Gastroesophageal sphincter (tissue), 4 donors: ENCODE measurements around the gene VSTM2B. TPM values are rescaled to one million over a fixed set of nuclear protein-coding genes. Genes with fewer than 3 reads are reported as not detected.
"Not testable (repeated sequence)": the region's sequence is repeated elsewhere in the genome, so short reads cannot be mapped to it uniquely, and the experiment has no call there.

ENCODE experiments used
- ATAC-seq: fragments of 150-250 bp; one replicate; pipeline ENCODE4 v1.9.1; 2016; ENCODE audit warnings: mild to moderate bottlenecking, moderate library complexity
- H3K27ac ChIP-seq, 4 donors: fragments of 200-600 bp; sonication (generic) in 3 of 4; 1 replicate in 3 of 4; 2 replicates in 1 of 4; pipeline ENCODE4 v1.5.1; 2016 to 2019
- H3K27me3 ChIP-seq: fragments of 200-600 bp; sonication (generic); one replicate; pipeline ENCODE4 v1.5.1; 2019
- H3K36me3 ChIP-seq, 2 donors: fragments of 200-600 bp; sonication (generic); one replicate each; pipeline ENCODE4 v1.5.1; 2019; ENCODE audit warnings: control low read depth in 1 of 2
- H3K4me1 ChIP-seq, 3 donors: fragments of 200-600 bp; sonication (generic); 1 replicate in 2 of 3; 2 replicates in 1 of 3; pipeline ENCODE4 v1.5.1; 2016 to 2019; ENCODE audit warnings: control low read depth in 2 of 3
- H3K4me3 ChIP-seq, 2 donors: fragments of 200-600 bp; sonication (generic); one replicate each; pipeline ENCODE4 v1.5.1; 2019; ENCODE audit warnings: mild to moderate bottlenecking in 1 of 2, moderate library complexity in 1 of 2
- H3K9me3 ChIP-seq, 3 donors: fragments of 200-600 bp; sonication (generic); one replicate each; pipeline ENCODE4 v1.5.1; 2017 to 2019; ENCODE audit warnings: control low read depth in 2 of 3
- EP300 ChIP-seq: sonication (generic); formaldehyde crosslinking; IDR thresholded peaks from one replicate; pipeline ENCODE4 v1.6.1; 2017; ENCODE audit warnings: antibody characterized with exemption, mild to moderate bottlenecking
- POLR2A ChIP-seq, 2 donors: fragments of 450-650 bp; IDR thresholded peaks; one replicate each; pipeline ENCODE4 v1.6.1; 2017; ENCODE audit warnings: antibody characterized with exemption in 2 of 2, mild to moderate bottlenecking in 2 of 2, moderate library complexity in 1 of 2
- POLR2AphosphoS5 ChIP-seq: sonication (generic); formaldehyde crosslinking; IDR thresholded peaks from one replicate; pipeline ENCODE4 v1.6.1; 2017; ENCODE audit warnings: antibody characterized with exemption
- WGBS, 2 donors: methylation state at CpG; one replicate each; pipeline ENCODE4 v1.1.5; 2018; ENCODE audit warnings: low coverage in 1 of 2; 5-methylcytosine and 5-hydroxymethylcytosine counted together
- total RNA-seq, 4 donors: library from RNA; depleted of rRNA; stranded (reverse); fragments of >200 nt; gene quantifications; one replicate each; pipeline ENCODE4 v1.1.0, GENCODE V29; 2016
- TF ChIP-seq, protein P1 (sequence below), 4 experiments: fragments of 200-600 bp in 2 of 4; fragments of 450-650 bp in 2 of 4; sonication (generic) in 1 of 4; IDR thresholded peaks; one replicate each; pipeline ENCODE4 v1.5.1; 2017 to 2019; ENCODE audit warnings: antibody characterized with exemption in 4 of 4, mild to moderate bottlenecking in 2 of 4, moderate library complexity in 2 of 4

VSTM2B gene
- total RNA-seq, 4 donors from 2014 or later, result 0.40 TPM; not detected in 3

DNA sequence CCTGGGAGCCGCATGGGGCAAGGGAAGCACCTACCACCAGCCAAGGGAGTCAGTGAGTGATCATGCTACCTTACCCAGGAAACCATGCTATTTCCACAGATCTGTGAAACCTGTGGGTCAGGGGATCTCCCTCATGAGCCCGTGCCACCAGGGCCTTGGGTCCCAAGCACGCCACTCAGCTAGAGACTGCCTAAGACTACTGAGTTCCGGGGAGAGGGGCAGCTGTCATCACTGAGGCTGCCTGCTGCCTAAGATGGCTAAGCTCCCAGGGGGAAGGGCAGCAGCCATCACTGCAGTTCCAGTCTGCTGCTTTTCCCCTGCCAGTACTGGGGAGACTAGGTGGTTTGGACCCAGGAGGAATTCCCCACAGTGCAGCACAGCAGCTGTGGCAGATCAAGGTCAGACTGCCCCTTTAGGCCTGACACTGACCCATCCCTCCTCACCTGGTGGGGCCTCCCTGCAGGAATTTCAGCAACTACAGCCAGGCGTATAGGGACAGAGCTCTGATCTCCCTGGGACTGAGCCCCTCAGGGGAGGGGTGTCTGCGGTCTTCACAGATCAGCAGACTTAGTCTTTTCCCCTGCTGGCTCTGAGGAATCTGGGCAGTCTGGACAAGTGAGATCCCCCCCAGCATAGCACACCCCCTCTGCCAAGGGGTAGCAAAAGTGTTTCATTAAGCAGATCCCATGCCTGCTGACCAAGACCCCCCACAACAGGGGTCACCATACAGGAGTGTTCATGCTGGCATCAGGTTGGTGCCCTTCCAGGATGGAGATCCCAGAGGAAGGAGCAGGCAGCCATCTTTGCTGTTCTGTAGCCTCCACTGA is 26.9 kb downstream of the VSTM2B start:
- ATAC-seq, result no peak
- H3K36me3 ChIP-seq, result no peaks in the 10 kb centered on the region
- no peak overlapping the region for H3K4me3 ChIP-seq
- WGBS, 2 donors, result 100% methylated on average over 1 of the region's 6 CpGs; no CpG with 5 or more reads in 1 of the 2 donors
- no peaks in the 10 kb centered on the region for H3K4me1 ChIP-seq
- H3K27me3 ChIP-seq, result peaks cover 27% of the 10 kb centered on the region
- H3K27ac ChIP-seq, result no peak overlapping the region
- peaks cover 0 to 44% (median 0%) of the 10 kb centered on the region in 3 donors for H3K9me3 ChIP-seq
- TF ChIP-seq POLR2AphosphoS5 (no peak), POLR2A (IDR thresholded peaks at IDR 0.05) (no peak), EP300 (no peak)
- TF ChIP-seq, protein P1, sequence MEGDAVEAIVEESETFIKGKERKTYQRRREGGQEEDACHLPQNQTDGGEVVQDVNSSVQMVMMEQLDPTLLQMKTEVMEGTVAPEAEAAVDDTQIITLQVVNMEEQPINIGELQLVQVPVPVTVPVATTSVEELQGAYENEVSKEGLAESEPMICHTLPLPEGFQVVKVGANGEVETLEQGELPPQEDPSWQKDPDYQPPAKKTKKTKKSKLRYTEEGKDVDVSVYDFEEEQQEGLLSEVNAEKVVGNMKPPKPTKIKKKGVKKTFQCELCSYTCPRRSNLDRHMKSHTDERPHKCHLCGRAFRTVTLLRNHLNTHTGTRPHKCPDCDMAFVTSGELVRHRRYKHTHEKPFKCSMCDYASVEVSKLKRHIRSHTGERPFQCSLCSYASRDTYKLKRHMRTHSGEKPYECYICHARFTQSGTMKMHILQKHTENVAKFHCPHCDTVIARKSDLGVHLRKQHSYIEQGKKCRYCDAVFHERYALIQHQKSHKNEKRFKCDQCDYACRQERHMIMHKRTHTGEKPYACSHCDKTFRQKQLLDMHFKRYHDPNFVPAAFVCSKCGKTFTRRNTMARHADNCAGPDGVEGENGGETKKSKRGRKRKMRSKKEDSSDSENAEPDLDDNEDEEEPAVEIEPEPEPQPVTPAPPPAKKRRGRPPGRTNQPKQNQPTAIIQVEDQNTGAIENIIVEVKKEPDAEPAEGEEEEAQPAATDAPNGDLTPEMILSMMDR (IDR thresholded peaks at IDR 0.05), result no peak

DNA sequence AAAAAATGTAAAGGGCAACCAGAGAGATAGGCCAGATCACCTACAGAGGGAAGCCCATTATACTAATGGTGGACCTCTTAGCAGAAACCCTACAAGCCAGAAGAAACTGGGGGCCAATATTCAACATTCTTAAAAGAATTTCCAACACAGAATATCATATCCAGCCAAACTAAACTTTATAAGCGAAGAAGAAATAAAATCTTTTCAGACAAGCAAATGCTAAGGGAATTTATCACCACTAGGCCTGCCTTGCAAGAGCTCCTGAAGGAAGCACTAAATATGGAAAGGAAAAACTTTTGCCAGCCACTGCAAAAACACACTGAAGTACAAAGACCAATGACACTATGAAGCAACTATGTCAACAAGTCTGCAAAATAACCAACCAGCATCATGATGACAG is 28.4 kb downstream of the VSTM2B start:
- H3K27ac ChIP-seq, result no peak overlapping the region
- TF ChIP-seq POLR2AphosphoS5 (no peak), EP300 (no peak), POLR2A (IDR thresholded peaks at IDR 0.05) (no peak)
- TF ChIP-seq, protein P1 (IDR thresholded peaks at IDR 0.05), result no peak
- peaks cover 0 to 59% (median 0%) of the 10 kb centered on the region in 3 donors for H3K9me3 ChIP-seq
- H3K4me1 ChIP-seq, result no peaks in the 10 kb centered on the region
- no peaks in the 10 kb centered on the region for H3K36me3 ChIP-seq
- 100% methylated on average over 1 of the region's 1 CpG; no CpG with 5 or more reads in 1 of the 2 donors for WGBS, 2 donors
- no peak overlapping the region for H3K4me3 ChIP-seq
- H3K27me3 ChIP-seq, result peaks cover 27% of the 10 kb centered on the region
- no peak for ATAC-seq

DNA sequence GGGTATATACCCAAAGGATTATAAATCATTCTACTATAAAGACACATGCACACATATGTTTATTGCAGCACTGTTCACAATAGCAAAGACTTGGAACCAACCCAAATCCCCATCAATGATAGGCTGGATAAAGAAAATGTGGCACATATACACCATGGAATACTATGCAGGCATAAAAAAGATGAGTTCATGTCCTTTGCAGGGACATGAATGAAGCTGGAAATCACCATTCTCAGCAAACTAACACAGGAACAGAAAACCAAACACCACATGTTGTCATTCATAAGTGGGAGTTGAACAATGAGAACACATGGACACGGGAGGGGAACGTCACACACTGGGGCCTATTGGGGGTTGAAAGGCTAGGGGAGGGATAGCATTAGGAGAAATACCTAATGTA is 33.3 kb downstream of the VSTM2B start:
- 86 to 88% methylated on average over 1 to 2 of the region's 2 CpGs for WGBS, 2 donors
- H3K36me3 ChIP-seq, H3K27ac ChIP-seq, H3K4me1 ChIP-seq, ATAC-seq, H3K4me3 ChIP-seq: not testable (repeated sequence)
- Histone ChIP-seq H3K27me3 (peaks cover 33% of the 10 kb centered on the region), H3K9me3 (peaks cover 0 to 66% (median 0%) of the 10 kb centered on the region in 3 donors)

DNA sequence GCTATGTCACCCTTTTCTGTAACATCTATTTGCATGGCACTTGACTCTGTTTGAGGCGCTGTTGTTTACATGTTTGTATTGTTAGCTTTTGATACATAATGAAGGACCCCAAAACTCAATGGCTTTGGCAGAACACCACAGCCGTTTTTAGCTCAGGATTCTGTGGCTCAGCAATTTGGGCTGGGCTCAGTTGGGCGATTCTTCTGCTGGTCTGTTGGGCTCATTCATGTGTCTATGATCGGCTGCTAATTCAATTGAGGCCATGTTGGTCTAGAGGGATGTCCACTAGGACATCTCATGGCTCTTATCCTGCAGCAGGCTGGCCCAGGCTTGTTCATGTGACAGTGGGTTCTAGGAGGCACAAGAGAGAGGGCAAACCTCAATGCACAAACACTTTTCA is 33.9 kb downstream of the VSTM2B start:
- Histone ChIP-seq H3K27me3 (peaks cover 38% of the 10 kb centered on the region), H3K9me3 (peaks cover 0 to 60% (median 0%) of the 10 kb centered on the region in 3 donors)
- WGBS, 2 donors, result 83% methylated on average over 2 to 4 of the region's 4 CpGs

DNA sequence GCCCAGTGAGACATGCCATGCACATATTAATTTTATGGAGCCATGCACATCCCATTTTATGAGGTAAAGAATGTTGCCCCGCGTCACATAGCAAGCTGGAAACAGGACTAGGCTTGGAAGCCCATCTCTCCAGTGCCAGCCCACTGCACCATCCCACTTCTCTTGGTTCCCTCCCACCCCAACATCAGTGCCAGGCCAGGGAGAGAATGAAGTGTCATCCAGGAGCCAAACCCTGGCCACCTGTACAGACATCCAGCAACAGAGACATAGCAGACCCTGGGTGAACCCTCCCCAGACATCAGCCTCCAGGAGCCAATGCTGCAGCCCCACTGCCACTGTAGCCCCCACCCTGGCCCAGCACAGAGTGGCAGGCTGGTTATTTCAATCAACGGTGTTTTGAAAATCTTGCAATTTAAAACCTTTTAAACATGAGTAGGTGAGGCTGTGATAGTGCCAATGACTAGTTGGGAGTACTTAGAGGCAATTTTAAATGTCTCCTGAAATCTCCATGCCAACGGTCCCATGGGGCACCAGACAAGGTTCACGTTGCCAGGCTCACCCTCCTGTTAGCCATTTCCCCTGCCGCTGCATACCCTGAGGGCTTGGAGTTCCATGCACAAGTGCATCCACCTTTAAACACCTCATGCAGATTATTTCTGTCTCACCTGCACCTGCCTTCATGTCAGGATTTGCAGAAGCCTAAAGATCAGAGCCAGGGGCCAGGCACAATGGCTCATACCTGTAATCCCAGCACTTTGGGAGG is 34.7 kb downstream of the VSTM2B start:
- peaks cover 0 to 53% (median 0%) of the 10 kb centered on the region in 3 donors for H3K9me3 ChIP-seq
- no peak for ATAC-seq
- WGBS, 2 donors, result 78 to 85% methylated on average over 3 to 4 of the region's 6 CpGs

More for the DNA sequence above, 33.9 kb downstream of the VSTM2B start:
- no peak for ATAC-seq
- TF ChIP-seq, protein P1 (IDR thresholded peaks at IDR 0.05), result no peak
- TF ChIP-seq EP300 (no peak), POLR2AphosphoS5 (no peak), POLR2A (IDR thresholded peaks at IDR 0.05) (no peak)
- Histone ChIP-seq H3K4me3 (no peak overlapping the region), H3K27ac (no peak overlapping the region), H3K4me1 (no peaks in the 10 kb centered on the region), H3K36me3 (no peaks in the 10 kb centered on the region)

More for the DNA sequence above, 34.7 kb downstream of the VSTM2B start:
- no peaks in the 10 kb centered on the region for H3K36me3 ChIP-seq
- H3K4me1 ChIP-seq, result no peaks in the 10 kb centered on the region
- H3K4me3 ChIP-seq, result no peak overlapping the region
- TF ChIP-seq, protein P1 (IDR thresholded peaks at IDR 0.05), result no peak
- TF ChIP-seq EP300 (no peak), POLR2AphosphoS5 (no peak), POLR2A (IDR thresholded peaks at IDR 0.05) (no peak)
- peaks cover 45% of the 10 kb centered on the region for H3K27me3 ChIP-seq
- no peak overlapping the region for H3K27ac ChIP-seq
